ENCODE data around the gene MBTPS1.

- TF ChIP-seq PAX5 (IDR thresholded peaks at IDR 0.05; ENCODE audit: borderline replicate concordance, low read depth, low read length) (no peak), PKNOX1 (IDR thresholded peaks at IDR 0.05) (no peak), CTCF (IDR thresholded peaks at IDR 0.05 in 2 of 3, conservative IDR thresholded peaks at IDR 0.05 in 1 of 3; ENCODE audit: control insufficient read depth in 2 of 3, extremely low read depth in 1 of 3, insufficient read depth in 1 of 3, low read depth in 3 of 3, low read length in 3 of 3) (no peak), HDGF (IDR thresholded peaks at IDR 0.05) (no peak), REST (IDR thresholded peaks at IDR 0.05; ENCODE audit: low read depth, low read length) (no peak), ASH2L (IDR thresholded peaks at IDR 0.05; ENCODE audit: borderline replicate concordance, low read depth) (no peak), TCF12 (IDR thresholded peaks at IDR 0.05; ENCODE audit: low read depth, low read length) (no peak), RAD21 (IDR thresholded peaks at IDR 0.05; ENCODE audit: insufficient read depth, low read depth, low read length) (no peak), E4F1 (IDR thresholded peaks at IDR 0.05; ENCODE audit: borderline replicate concordance, partially characterized antibody) (no peak), SUZ12 (IDR thresholded peaks at IDR 0.05; ENCODE audit: unreplicated experiment) (no peak), KDM1A (IDR thresholded peaks at IDR 0.05; ENCODE audit: borderline replicate concordance) (no peak), POLR2AphosphoS5 (IDR thresholded peaks at IDR 0.05; ENCODE audit: low read length) (no peak)
Measured at GRCh38 chr16:84080378-84080777, 36.4 kb downstream of the MBTPS1 start.

Data from GM12878 (cell line).